HFFc6 (cell line): ENCODE results near the gene GRIN2A. TPM values are rescaled to one million over a fixed set of nuclear protein-coding genes. Genes with fewer than 3 reads are reported as not detected.

ENCODE experiments used
- DNase-seq: peaks from one replicate; pipeline ENCODE4 v3.0.0-alpha.2; 2018
- H3K27ac Mint-ChIP-seq: 2 replicates; pipeline ENCODE4 v1.8.0; 2020; ENCODE audit warnings: mild to moderate bottlenecking, mixed read lengths
- H3K27me3 Mint-ChIP-seq: 2 replicates; pipeline ENCODE4 v1.8.0; 2021; ENCODE audit warnings: mild to moderate bottlenecking, moderate library complexity, mixed read lengths; ENCODE audit not compliant: insufficient read depth
- H3K36me3 Mint-ChIP-seq: 2 replicates; pipeline ENCODE4 v1.8.0; 2021; ENCODE audit warnings: low read depth, mixed read lengths
- H3K4me1 Mint-ChIP-seq: 2 replicates; pipeline ENCODE4 v1.8.0; 2020; ENCODE audit warnings: low read depth, mixed read lengths
- H3K4me3 Mint-ChIP-seq: 2 replicates; pipeline ENCODE4 v1.8.0; 2020; ENCODE audit warnings: mild to moderate bottlenecking, moderate library complexity, mixed read lengths
- H3K9me3 Mint-ChIP-seq: 2 replicates; pipeline ENCODE4 v1.8.0; 2020; ENCODE audit warnings: mild to moderate bottlenecking, mixed read lengths
- total RNA-seq, 6 experiments: library from RNA; stranded (reverse); fragmentation: NEBNext Ultra II Directional; extraction: Animal tissue kit (Norgen Biotek cat#: 25700); gene quantifications; 2 replicates in 1 of 6; 3 replicates in 5 of 6; pipeline ENCODE4 v1.2.3, GENCODE V29; 2021
- TF ChIP-seq, protein P1 (sequence below): fragments of 200-600 bp; sonication (generic); IDR thresholded peaks from 2 replicates; pipeline ENCODE4 v1.5.0; 2021; ENCODE audit warnings: antibody characterized with exemption, mild to moderate bottlenecking

Gene GRIN2A
- total RNA-seq, 6 experiments from 2014 or later, result 0.02 to 0.18 (median 0.08) TPM; not detected in 1

DNA sequence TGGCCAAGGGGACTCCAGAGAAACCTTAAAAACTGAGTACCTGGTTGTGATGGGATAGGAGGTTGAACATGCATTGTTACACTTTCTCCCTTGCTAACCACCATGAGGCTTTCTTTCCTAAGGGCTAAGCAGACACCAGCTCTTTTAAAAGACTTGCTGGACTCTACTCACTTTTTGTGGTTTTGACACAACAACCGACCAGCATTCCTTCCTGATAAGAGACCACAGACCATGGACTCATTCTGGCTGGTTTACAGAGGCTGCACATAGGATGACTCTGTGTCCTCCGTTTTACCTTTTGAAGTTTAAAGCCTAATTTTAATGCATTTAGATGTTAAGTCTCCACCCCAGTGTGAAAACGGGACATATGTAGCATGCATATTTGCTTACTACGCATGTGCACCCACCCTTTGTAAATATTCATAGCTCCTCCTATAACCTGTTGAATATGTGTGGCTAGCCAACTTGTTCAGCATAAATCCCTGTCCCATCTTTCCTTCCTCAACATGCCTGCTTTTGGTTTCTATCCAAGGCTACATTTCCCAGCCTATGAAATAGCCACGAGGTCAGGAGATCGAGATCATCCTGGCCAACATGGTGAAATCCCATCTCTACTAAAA lies 475.9 kb downstream of the GRIN2A start:
- peaks cover 2% of the 10 kb centered on the region for H3K27me3 Mint-ChIP-seq
- peaks cover 62% of the 10 kb centered on the region for H3K9me3 Mint-ChIP-seq
- DNase-seq, result no peak
- H3K4me1 Mint-ChIP-seq, result no peaks in the 10 kb centered on the region
- TF ChIP-seq, protein P1, sequence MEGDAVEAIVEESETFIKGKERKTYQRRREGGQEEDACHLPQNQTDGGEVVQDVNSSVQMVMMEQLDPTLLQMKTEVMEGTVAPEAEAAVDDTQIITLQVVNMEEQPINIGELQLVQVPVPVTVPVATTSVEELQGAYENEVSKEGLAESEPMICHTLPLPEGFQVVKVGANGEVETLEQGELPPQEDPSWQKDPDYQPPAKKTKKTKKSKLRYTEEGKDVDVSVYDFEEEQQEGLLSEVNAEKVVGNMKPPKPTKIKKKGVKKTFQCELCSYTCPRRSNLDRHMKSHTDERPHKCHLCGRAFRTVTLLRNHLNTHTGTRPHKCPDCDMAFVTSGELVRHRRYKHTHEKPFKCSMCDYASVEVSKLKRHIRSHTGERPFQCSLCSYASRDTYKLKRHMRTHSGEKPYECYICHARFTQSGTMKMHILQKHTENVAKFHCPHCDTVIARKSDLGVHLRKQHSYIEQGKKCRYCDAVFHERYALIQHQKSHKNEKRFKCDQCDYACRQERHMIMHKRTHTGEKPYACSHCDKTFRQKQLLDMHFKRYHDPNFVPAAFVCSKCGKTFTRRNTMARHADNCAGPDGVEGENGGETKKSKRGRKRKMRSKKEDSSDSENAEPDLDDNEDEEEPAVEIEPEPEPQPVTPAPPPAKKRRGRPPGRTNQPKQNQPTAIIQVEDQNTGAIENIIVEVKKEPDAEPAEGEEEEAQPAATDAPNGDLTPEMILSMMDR, result no peak
- no peak overlapping the region for H3K4me3 Mint-ChIP-seq
- H3K36me3 Mint-ChIP-seq, result no peaks in the 10 kb centered on the region
- no peak overlapping the region for H3K27ac Mint-ChIP-seq

DNA sequence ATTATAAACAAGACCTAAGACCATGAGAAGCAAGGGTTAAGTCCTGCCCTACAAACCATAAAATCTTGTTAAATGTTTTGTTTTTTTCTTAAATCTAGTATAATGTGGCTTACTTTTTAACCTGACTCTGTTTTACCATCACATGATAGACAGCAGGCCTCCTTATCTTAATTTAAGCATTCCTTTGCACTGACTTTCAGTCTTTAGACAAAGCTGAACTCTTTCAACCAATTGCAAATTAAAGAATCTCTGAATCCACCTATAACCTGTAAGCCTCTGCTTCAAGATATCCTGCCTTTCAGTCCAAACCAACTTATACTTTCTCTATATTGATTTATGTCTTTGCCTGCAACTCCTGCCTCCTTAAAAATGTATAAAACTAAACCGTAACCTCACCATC lies 478.5 kb downstream of the GRIN2A start:
- Mint-ChIP-seq H3K27me3 (peaks cover 2% of the 10 kb centered on the region), H3K36me3 (no peaks in the 10 kb centered on the region), H3K27ac (no peak overlapping the region), H3K4me3 (no peak overlapping the region), H3K4me1 (no peaks in the 10 kb centered on the region), H3K9me3 (peaks cover 55% of the 10 kb centered on the region)
- TF ChIP-seq, protein P1, result no peak
- DNase-seq, result no peak

Other genes with a start within 250 kb of the GRIN2A start
- gene ATF7IP2, start 203.6 kb upstream of the GRIN2A start, total RNA-seq, result 1 to 10 TPM in 1 of 6 experiments, under 1 TPM in 3, not detected in 2; 0.22 to 1.2 (median 0.62) TPM